GM21528 (cell line): ENCODE results near the gene NUDCD3.

Experiments
- ATAC-seq: cut with Tn5 transposase; IDR thresholded peaks from one replicate; pipeline ENCODE4 v1.9.1; 2021; ENCODE audit warnings: mild to moderate bottlenecking, moderate library complexity; ENCODE audit not compliant: unreplicated experiment, low FRiP score

Gene NUDCD3

DNA sequence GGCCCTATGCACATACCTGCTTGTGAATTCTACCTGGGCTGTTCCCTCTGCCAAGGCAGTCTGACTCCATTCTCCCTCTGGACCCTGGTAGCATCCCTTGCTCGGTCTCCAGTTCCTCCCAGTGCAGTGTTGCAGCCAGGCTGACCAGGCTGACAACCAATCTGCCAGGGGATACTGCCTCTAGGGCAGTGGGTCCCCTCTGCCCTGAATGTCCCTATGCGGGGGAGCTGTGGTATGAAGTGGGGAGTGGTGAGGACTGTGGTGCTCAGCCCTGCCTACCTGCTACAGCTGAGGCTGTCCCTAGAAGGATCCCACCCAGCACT is 117.1 kb downstream of the NUDCD3 start:
- no peak for ATAC-seq

GRCh38 chr7:44372560-44373417 is 117.7 kb downstream of the NUDCD3 start:
- no peak for ATAC-seq

DNA sequence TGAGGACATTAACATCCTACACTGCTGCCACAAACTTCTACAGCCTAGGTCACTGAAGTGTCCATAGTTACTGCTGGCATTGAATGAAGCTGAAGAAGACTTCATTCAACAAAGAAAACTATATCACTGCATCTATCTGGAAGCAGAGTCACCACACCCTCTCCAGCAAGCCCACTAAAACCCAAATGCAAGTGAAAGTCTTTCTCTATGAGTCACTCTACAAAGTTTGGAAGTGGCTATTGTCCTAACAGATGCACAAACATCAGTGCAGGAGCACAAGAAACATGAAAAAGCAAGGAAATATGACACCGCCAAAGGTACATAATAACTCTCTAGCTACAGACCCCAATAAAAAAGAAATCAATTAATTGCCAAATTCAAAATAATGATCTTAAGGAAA is 121.6 kb downstream of the NUDCD3 start:
- no peak for ATAC-seq

DNA sequence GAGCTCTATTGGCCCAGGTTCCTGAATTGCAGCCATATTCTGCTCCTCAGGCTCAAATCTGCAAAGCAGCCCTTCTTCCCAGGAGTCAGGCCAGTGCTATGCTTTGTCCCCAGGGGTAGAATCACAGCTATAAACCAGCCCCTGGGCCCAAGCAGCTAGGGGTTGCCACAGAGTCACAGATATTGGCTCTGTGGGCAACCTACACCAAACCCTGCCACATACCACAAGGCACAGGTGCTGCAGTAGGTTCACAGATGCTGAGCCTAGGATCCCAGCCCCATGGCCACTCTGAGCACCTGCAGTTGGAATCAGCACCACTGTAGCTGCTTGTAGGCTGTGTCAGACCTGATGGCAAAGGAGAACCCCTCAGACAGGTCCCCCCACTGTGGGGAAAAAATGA is 122.0 kb downstream of the NUDCD3 start:
- no peak for ATAC-seq

GRCh38 chr7:44367475-44368043 is 122.9 kb downstream of the NUDCD3 start:
- no peak for ATAC-seq

GRCh38 chr7:44366986-44367385 is 123.5 kb downstream of the NUDCD3 start:
- no peak for ATAC-seq

- ATAC-seq: no peak
Observed at GRCh38 chr7:44353668-44354067, 136.8 kb downstream of the NUDCD3 start.

DNA sequence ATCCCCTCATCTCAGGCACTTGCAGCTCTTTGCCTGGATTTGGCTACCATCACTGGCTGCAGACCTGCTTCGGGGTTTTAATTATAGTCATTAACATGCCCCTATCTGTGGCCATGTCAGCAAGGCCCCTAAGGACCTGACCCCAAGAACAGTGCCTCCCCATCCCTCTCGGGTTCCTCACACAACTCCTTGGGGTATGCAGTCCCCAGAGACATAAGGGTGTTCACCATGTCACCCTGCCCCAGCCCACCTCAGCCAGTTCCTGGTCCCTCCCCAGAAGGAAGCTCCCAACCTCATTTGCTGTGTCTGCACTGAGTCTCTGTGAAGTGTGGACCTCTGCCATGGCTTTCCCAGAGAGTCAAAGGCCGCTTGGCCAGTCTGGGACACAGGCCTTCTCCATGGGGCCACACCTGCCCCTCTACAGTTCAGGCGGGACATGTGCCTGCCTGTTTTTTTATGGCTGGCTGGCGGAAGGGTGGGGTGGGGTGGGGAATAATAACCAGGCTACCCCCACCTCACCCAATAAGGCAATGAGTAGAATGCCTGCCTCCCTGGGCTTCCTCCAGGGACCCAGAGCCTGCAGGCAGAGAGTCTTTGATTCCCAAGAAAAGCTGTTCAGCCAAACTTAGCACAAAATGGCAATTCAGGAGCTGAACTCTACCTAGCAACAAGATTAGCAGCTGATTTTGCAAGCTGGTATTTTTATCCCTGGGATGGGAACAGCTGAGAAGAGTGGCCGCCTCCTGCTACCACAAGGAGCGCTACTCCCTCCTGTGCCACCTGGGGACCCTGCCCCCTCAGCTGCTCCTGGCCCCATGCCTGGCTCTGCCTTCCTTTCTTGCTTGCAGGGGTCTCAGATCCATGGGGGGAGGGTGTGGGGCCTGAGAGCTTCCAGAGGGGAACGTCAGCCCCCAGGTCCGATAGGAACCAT is 141.3 kb downstream of the NUDCD3 start:
- ATAC-seq: no peak

GRCh38 chr7:44348300-44348699 is 142.2 kb downstream of the NUDCD3 start:
- no peak for ATAC-seq

- ATAC-seq: no peak
Observed at GRCh38 chr7:44347546-44348114, 142.8 kb downstream of the NUDCD3 start.

GRCh38 chr7:44346063-44346462 is 144.4 kb downstream of the NUDCD3 start:
- ATAC-seq: no peak

DNA sequence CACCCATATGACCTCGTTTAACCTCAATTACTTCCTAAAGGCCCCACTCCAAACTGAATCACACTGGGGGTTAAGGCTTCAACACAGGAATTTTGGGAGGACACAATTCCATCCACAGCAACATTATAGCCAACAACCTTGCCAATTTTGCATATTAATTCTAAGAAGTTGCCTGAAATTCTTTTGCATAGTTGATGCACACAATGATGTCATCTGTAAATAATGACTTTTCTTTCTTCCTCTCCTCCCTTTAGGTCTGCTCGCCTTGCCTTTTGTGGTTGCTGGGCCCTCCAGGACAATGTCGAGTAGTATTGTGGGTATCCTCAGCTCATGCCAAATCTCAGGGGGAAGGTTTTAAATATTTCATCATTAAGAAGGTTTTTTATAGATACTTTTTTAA is 149.1 kb downstream of the NUDCD3 start:
- ATAC-seq: no peak

DNA sequence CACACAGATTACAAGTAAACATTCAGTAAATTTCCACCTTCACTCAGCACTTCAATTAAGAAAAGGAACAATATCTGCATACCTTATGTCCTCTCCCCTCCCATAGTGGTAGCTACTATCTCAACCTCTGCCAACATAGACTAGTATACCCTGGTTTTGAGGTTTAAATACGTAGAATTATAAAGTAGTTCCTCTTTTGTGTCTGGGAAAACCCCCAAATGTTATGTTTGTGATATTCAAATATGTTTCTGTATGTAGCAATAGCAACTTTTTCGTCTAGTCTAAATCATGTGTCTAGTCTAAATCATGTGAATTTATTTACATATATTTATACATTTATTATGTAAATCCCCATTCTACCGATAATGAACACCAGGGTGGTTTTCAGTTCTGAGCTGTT is 151.9 kb downstream of the NUDCD3 start:
- no peak for ATAC-seq

DNA sequence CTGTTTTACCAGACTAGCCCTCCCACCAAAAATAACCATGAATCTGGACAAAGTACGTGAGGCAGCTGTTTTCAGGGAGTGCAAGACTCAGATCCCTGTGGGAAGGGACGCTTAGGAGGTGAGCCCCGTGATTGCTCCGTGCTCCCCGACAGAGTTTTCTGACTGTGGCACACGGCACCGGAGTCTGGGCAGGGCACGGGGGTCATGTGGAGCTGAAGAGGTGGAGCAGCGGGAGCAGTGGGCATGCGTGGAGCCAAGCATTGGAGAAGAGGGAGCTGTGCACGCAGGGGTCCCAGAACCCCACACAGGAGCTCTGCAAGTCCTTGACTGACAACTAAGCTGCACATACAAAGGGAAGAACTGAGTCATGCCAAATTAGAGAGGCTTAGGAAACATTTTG is 154.0 kb downstream of the NUDCD3 start:
- no peak for ATAC-seq

GRCh38 chr7:44335184-44335583 is 155.3 kb downstream of the NUDCD3 start:
- ATAC-seq: no peak

DNA sequence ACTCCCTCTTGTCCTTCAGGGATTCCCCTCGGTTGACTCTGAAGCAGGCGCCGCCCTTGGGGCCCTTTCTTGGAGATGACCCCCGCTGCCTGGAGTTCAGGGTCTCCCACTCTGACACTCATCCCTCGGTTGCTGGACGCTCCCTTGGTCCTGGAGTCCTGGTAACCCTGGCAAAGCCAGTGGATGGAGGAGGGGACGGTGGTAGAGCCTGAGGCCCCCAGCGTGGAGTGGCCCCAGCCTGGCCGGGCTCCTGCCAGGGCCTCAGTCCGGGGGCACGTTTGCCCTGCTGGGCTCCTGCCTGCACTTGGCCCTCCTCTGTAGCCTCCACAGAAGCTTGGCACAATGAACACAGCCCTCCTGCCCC is 155.7 kb downstream of the NUDCD3 start:
- no peak for ATAC-seq

GRCh38 chr7:44333911-44334733 is 156.3 kb downstream of the NUDCD3 start:
- no peak for ATAC-seq

DNA sequence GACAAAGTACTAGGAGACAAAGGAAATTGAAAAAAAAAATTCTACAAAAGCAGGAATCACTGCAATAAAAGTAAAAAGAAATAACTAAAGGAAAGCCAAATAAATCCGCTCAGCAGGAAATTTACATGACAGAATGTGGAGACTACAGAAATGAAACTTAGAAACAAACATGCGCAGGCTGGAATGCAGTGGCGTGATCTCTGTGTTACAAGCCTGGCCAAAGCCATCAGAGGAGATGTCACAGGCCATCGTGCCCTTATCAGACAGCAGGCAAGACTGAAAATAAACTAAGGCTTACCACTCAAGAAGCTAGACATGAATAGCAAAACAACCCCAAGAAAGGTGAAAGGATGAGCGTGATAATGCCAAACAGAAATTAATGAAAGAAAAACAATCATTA is 158.8 kb downstream of the NUDCD3 start:
- no peak for ATAC-seq

DNA sequence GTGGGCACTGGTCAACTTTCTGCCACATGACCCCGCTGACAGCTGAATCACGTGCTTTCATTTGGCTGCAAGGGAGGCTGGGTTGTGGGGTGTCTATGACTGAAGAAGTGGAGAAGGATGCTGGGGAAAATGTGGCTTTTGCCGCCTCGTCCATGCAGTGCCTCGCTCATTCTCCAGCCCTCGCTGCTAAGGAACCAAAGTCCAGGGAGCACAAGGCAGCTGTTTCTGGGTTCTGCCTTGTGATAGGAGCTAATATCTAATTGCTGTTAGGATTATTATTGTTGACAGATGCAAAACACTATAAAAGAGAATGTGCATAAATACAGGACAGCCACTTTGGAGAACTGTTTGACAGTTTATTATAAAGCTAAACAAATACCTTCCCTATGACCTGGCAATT is 160.1 kb downstream of the NUDCD3 start:
- ATAC-seq: no peak

- no peak for ATAC-seq
Observed at GRCh38 chr7:44329888-44330287, 160.6 kb downstream of the NUDCD3 start.
